NCI-H146 (cell line): ENCODE data around the gene NCEH1.

Experiments used
- DNase-seq: peaks from one replicate; lab custom pipeline; 2025; lab: John Stamatoyannopoulos, UW

Gene NCEH1

GRCh38 chr3:172643506-172644179, 67.2 kb downstream of the NCEH1 start:
- no peak for DNase-seq

DNA sequence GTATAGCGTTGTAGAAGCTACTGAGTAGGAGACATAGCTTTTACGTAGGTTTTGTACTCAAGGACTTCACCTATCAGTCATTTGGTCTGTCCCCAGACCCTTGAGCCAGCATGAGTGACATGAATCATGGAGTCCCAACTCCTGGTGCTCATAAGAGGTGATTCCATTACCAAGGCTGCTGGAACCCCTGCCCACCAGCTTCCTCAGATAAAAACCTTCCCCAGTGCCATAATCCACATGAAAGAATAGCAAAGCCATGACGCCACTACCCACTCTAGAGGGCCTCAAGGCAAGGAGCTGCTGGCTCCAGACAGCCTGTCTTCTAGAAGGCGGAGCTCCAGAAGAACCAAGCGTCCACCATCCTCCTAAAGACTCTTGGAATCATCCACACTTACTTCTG, 69.6 kb downstream of the NCEH1 start:
- DNase-seq = no peak

- DNase-seq = no peak
These were observed 70.1 kb downstream of the NCEH1 start for GRCh38 chr3:172640751-172641150.

GRCh38 chr3:172635588-172635987, 75.3 kb downstream of the NCEH1 start:
- DNase-seq = no peak

DNA sequence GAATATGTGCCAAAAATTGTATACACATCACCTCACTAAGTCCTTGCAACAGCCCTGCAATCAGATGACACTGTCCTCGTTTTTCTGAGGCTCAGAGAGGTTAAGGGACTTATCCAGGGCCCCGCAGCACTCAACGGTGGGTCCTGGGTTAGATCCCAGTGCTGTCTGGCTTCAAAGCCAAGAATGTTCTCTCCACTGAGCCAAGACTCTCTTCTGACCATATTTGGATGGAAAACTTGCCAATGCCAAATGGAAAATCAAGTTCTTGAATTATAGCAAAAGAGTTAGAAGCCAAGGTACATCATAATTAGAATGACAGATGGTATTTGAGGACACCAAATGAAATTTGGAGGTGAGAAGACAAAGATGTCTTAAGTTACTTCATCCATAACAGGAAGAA, 75.9 kb downstream of the NCEH1 start:
- DNase-seq = no peak

DNA sequence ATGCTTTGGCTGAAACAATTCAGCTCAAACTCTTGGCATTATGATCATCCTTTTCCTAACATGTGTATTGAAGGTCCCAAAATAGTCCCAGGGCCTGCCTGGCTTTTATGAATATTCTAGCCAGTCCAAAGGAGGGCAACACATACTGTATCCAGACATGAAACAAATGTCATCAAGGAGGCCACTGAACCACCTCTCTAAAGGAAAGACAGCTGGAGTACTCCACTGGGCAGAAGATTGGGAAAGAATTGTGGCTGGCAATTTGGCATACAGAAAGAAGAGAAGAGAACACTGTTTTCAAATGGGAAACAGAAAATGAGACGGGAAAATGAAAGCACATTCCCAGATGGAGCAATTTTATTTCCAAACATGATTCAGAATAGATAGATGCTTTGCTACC, 80.6 kb downstream of the NCEH1 start:
- no peak for DNase-seq

GRCh38 chr3:172629470-172629869, 81.4 kb downstream of the NCEH1 start:
- DNase-seq = no peak

DNA sequence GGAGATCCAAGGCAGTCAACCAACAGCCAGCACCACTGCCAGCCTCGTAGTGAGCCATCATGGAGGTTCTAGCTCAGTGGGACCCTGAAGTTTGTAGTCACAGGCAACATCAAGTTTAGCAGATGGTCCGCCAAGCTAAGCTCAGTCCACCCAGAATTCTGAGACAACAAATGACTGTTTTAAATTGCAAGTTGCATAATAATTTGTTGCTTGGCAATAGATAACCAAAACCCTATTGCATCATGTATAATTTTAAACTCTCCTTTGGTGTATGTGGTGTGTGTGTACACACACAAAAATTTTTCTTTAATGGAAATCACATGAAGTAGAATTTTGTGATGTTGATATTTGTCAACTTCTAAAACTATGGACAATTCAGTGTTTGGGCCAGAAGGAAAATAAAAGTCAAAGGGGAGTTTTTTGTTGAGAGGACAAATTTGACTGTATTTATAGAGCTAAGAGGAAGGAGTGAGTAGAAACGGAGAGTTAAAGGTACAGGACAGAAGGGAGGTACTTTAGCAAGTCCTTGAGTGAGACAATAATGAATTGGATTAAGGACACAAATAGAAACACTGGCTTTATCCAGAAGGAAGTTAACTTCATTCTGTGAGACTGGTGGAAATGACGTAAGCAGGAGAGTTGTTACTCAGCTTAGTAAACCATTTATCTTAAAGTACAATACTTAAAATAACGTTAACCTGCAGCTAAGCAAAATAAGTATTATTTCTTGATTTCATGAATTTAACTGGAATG, 83.6 kb downstream of the NCEH1 start:
- no peak for DNase-seq

- DNase-seq = no peak
These were observed 84.7 kb downstream of the NCEH1 start for GRCh38 chr3:172626021-172626640.

- no peak for DNase-seq
These were observed 85.5 kb downstream of the NCEH1 start for GRCh38 chr3:172625404-172625803.

GRCh38 chr3:172624999-172625398, 85.9 kb downstream of the NCEH1 start:
- DNase-seq = no peak

GRCh38 chr3:172622916-172623700, 87.8 kb downstream of the NCEH1 start:
- DNase-seq = peak; percentile 68

- DNase-seq = peak; percentile 36
These were observed 88.7 kb downstream of the NCEH1 start for GRCh38 chr3:172622156-172622555.

DNA sequence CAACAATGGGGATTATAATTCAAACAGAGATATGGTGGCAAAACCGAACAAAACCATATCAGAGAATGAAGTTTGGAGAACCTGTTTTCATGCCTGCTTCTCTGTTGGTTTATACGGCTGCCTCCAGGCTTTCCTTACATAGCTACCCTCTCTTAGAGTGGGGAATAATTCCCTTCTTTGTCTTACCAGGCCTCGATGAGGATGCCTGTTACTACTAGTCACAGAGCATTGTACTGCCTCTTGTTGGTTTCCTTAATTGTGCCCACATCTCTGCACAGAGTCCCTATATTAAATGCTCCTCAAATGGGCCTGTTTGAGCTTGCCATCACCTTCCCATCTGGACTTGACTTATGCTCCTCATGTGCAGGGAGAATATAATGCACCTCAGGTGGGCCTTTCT, 92.9 kb downstream of the NCEH1 start:
- no peak for DNase-seq

GRCh38 chr3:172617013-172617706, 93.7 kb downstream of the NCEH1 start:
- no peak for DNase-seq

DNA sequence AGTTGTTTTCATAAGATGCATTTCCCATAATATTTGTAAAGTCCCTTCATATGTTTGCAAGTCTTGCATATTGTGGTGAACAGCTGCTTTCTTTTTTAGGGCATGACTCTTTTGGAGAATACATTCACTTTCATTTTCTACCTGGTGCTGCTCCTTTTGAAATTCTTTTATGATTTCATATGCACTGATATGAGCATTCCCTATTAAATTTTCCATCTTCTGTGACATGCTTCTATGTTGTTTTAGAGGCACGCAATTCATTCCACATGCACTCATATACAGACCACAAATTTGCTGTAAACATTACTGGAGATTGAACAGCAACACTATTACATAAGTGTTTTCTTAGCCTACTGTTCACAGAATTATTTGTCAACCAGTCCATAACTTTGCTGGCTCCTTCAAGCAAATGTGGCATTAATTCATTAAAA, 94.8 kb downstream of the NCEH1 start:
- DNase-seq = no peak

DNA sequence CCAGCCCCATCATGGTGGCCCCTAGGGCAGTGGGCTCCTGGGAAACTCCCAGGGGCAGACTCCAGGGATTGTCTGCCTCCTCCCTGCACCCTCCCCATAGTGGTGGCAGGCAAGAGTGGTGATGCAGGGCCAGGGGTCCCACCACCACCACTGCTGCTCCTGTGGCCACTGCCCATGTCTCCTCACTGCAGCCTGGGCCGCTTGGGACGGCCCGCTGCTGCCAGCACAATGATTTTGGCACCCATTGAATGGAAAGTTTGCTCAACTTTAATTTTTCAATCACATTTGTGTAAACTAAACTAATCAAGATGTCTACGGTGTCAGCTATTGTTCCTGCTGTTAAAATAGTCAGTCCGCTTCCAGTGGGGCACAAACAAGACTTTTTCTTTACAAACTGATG, 95.6 kb downstream of the NCEH1 start:
- no peak for DNase-seq

GRCh38 chr3:172614340-172615274, 96.3 kb downstream of the NCEH1 start:
- no peak for DNase-seq

- DNase-seq = no peak
These were observed 97.0 kb downstream of the NCEH1 start for GRCh38 chr3:172613845-172614244.

DNA sequence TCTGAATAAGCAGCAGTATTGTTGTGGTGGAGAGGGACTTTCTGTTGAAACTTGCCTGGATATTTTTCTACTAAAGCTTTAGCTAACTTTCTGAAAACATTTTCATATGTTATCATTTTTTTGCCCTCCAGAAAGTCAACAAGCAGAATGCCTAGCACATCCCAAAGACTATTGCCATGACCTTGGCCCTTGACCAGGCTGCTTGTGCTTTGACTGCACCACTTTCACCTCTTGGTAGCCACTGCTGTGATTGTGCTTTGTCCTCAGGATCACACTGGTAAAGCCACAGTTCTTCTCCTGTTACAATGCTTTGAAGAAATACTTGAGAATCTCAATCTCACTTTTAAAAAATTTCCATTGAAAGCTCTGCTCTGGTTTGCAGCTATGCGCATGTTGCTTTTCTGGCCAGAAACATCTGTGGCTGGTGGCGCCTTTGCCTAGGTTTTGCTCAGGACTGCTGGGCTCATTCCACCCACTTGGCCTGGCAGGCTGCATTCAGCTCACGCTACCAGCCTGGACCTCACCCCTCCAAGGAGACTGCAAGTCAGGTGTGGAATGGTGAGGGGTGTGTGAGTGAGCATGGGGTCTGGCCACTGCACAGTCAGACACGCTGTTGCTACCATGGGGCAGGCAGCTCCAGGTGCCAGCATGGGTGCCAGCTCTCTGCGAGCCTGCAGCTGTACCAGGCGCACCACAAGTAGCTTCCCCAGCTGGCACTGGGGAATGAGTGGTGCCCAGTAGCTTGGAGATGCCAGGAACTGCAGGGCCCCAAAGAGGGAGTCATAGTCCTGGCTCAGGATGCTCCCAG, 97.8 kb downstream of the NCEH1 start:
- no peak for DNase-seq
